ENCODE data around the gene EFNA3. TPM values are rescaled to one million over a fixed set of nuclear protein-coding genes. Genes with fewer than 3 reads are reported as not detected.

Gene EFNA3
- total and polyA plus RNA-seq, 2 of the 4 experiments (the other 2 are of a cell fraction) = 0.72 to 1.6 TPM

DNA sequence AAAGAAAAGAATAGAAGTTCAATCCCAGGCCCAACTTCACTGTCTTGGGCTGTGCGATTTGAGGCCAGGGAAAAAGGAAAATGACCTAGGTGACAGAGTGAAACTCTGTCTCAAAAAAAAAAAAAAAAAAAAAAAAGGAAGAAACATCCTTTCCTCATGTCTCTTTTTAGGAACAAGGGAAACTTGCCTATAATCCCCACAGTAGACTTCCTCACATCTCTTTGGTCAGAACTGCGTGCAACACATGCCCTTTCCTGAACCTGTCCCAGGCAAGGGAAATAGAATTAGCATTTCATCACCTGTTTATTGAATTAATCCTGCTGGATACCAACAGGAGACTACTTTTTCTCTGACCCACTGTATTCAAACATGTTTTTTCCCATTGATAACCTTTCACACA lies 42.7 kb upstream of the EFNA3 start:
- DNase-seq (no peak), ATAC-seq (ENCODE audit: low read depth) (no peak)
- Histone ChIP-seq H2BK15ac (ENCODE audit: low read depth, low read length) (no peak overlapping the region), H3K4me3 (ENCODE audit: insufficient read depth, low read depth, low read length) (no peak overlapping the region), H3K56ac (ENCODE audit: extremely low read depth, insufficient read depth, low read length) (no peak overlapping the region), H3K4me2 (ENCODE audit: low read depth, low read length) (no peak overlapping the region), H3K14ac (replicated peaks; ENCODE audit: low read depth, low read length) (no peak overlapping the region), H4K8ac (ENCODE audit: low read depth in 2 of 2, low read length in 2 of 2) (no peak overlapping the region), H3K9me1 (ENCODE audit: insufficient read depth, low read length) (peaks cover 6% of the 10 kb centered on the region; the same call in 1 of the 2 replicates), H2AFZ (replicated peaks; ENCODE audit: low read length, poor library complexity) (no peak overlapping the region), H3K9ac (ENCODE audit: low read depth, low read length) (no peak overlapping the region), H2BK120ac (ENCODE audit: low read depth, low read length) (no peak overlapping the region), H3K18ac (ENCODE audit: low read depth, low read length) (no peak overlapping the region), H3K9me3 (ENCODE audit: control insufficient read depth, insufficient read depth, low read length) (no peaks in the 10 kb centered on the region), H4K91ac (ENCODE audit: insufficient read depth, low read depth, low read length) (no peak overlapping the region), H3K36me3 (ENCODE audit: control insufficient read depth, insufficient read depth, low read length) (no peaks in the 10 kb centered on the region), H2BK20ac (ENCODE audit: low read depth, low read length) (no peak overlapping the region), H2AK9ac (replicated peaks; ENCODE audit: low read depth, low read length, poor library complexity) (no peak overlapping the region), H3K79me1 (ENCODE audit: low read depth in 1 of 2, low read length in 2 of 2) (no peaks in the 10 kb centered on the region), H3K4ac (ENCODE audit: low read depth, low read length) (no peak overlapping the region), H3K27ac (ENCODE audit: insufficient read depth, low read length) (no peak overlapping the region), H2AK5ac (ENCODE audit: low read depth, low read length) (no peak overlapping the region), H3K4me1 (ENCODE audit: control insufficient read depth, insufficient read depth, low read length) (peaks cover 1% of the 10 kb centered on the region; the same call in 1 of the 2 replicates), H4K20me1 (ENCODE audit: insufficient read depth, low read length) (no peaks in the 10 kb centered on the region), H3K23ac (ENCODE audit: low read depth, low read length) (no peak overlapping the region), H4K5ac (ENCODE audit: low read depth, low read length) (no peak overlapping the region), H2BK5ac (ENCODE audit: low read depth, low read length, poor library complexity, severe bottlenecking) (no peak overlapping the region), H3K27me3 (ENCODE audit: control insufficient read depth, insufficient read depth, low read length) (peaks cover 37% of the 10 kb centered on the region)
- TF ChIP-seq MAFK (IDR thresholded peaks at IDR 0.05; ENCODE audit: low read depth, low read length) (no peak), RFX5 (IDR thresholded peaks at IDR 0.05; ENCODE audit: low read depth, low read length) (no peak), NFE2L2 (IDR thresholded peaks at IDR 0.05; ENCODE audit: low read depth, low read length) (no peak), MAZ (IDR thresholded peaks at IDR 0.05; ENCODE audit: borderline replicate concordance, low read depth, low read length) (no peak)
- TF ChIP-seq, protein P1, sequence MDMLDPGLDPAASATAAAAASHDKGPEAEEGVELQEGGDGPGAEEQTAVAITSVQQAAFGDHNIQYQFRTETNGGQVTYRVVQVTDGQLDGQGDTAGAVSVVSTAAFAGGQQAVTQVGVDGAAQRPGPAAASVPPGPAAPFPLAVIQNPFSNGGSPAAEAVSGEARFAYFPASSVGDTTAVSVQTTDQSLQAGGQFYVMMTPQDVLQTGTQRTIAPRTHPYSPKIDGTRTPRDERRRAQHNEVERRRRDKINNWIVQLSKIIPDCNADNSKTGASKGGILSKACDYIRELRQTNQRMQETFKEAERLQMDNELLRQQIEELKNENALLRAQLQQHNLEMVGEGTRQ (IDR thresholded peaks at IDR 0.05; ENCODE audit: low read depth, low read length) = no peak
- TF ChIP-seq, protein P2, sequence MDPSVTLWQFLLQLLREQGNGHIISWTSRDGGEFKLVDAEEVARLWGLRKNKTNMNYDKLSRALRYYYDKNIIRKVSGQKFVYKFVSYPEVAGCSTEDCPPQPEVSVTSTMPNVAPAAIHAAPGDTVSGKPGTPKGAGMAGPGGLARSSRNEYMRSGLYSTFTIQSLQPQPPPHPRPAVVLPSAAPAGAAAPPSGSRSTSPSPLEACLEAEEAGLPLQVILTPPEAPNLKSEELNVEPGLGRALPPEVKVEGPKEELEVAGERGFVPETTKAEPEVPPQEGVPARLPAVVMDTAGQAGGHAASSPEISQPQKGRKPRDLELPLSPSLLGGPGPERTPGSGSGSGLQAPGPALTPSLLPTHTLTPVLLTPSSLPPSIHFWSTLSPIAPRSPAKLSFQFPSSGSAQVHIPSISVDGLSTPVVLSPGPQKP (IDR thresholded peaks at IDR 0.05; ENCODE audit: borderline replicate concordance, low read depth, low read length) = no peak
- TF ChIP-seq, protein P3, sequence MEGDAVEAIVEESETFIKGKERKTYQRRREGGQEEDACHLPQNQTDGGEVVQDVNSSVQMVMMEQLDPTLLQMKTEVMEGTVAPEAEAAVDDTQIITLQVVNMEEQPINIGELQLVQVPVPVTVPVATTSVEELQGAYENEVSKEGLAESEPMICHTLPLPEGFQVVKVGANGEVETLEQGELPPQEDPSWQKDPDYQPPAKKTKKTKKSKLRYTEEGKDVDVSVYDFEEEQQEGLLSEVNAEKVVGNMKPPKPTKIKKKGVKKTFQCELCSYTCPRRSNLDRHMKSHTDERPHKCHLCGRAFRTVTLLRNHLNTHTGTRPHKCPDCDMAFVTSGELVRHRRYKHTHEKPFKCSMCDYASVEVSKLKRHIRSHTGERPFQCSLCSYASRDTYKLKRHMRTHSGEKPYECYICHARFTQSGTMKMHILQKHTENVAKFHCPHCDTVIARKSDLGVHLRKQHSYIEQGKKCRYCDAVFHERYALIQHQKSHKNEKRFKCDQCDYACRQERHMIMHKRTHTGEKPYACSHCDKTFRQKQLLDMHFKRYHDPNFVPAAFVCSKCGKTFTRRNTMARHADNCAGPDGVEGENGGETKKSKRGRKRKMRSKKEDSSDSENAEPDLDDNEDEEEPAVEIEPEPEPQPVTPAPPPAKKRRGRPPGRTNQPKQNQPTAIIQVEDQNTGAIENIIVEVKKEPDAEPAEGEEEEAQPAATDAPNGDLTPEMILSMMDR (conservative IDR thresholded peaks at IDR 0.05; ENCODE audit: low read depth, low read length) = no peak
- intact Hi-C loops (cut with micrococcal nuclease) = no loop called here
- ChIA-PET CTCF (no interaction called here), POLR2A (ENCODE audit: unreplicated experiment) (no interaction called here)
- dilution Hi-C loops (cut with HindIII; ENCODE audit: low sequenced_read_pairs, unreplicated experiment) = no loop called here
- no TSS peak for BruUV-seq (replicated peaks)
- WGBS, 2 experiments (ENCODE audit: extremely low coverage in 2 of 2, insufficient read length in 1 of 2) = 100% methylated on average over 1 of the region's 2 CpGs; no CpG with 5 or more reads in 1 of the 2 experiments
- in situ Hi-C loops (cut with MboI; ENCODE audit: low sequenced_read_pairs) = no loop called here
